ENCODE results near the gene MTMR2. TPM values are rescaled to one million over a fixed set of nuclear protein-coding genes. Genes with fewer than 3 reads are reported as not detected.

MTMR2 gene
- total and polyA plus RNA-seq, 2 donors (not counting 1 experiment from before 2014, with no cell fraction given) = 4.8 to 15.4 TPM

DNA sequence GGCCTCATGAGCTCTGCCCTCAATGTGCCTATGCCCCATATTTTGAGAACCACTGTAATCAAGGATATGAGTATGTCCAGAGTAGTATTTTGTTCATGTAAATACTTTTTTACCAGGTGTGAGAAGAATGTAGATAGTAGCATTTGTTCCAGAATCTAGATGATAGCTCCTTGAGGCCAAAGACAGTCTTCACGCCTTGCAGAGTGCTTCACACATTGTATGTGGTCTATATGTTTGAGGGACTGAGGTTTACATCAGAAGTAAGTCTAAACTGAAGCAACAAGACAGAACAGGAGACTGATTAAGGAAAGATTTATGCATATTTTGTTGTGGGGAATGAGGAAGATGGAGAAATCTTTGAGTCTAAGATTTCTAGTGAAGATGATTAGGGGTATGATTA lies 121.1 kb downstream of the MTMR2 start:
- Histone ChIP-seq H3K27ac (ENCODE audit: low read length in 2 of 2) (no peak overlapping the region), H3K4me1 (ENCODE audit: control insufficient read depth in 2 of 2, insufficient read depth in 2 of 2, low read length in 2 of 2) (no peaks in the 10 kb centered on the region), H3K36me3 (replicated peaks in 1 of 2; ENCODE audit: control extremely low read depth in 1 of 2, control insufficient read depth in 1 of 2, extremely low read depth in 1 of 2, insufficient read depth in 2 of 2, low read length in 1 of 2) (peaks cover 11 to 39% of the 10 kb centered on the region in 2 experiments), H3K27me3 (replicated peaks in 1 of 4; ENCODE audit: control extremely low read depth in 1 of 4, control insufficient read depth in 3 of 4, insufficient read depth in 4 of 4, low read length in 3 of 4) (no peaks in the 10 kb centered on the region), H2AFZ (ENCODE audit: insufficient read depth, low read depth, low read length, poor library complexity, severe bottlenecking) (no peak overlapping the region), H3K79me2 (ENCODE audit: control insufficient read depth, insufficient read depth, low read length) (peaks cover 2% of the 10 kb centered on the region), H4K20me1 (ENCODE audit: control insufficient read depth, insufficient read depth, low read length, poor library complexity, severe bottlenecking) (no peaks in the 10 kb centered on the region), H3K9ac (ENCODE audit: low read length) (no peak overlapping the region), H3K4me3 (ENCODE audit: control extremely low read depth in 1 of 5, extremely low read depth in 1 of 5, insufficient read depth in 1 of 5, low read depth in 2 of 5, low read length in 4 of 5) (no peak overlapping the region), H3K9me3 (ENCODE audit: control extremely low read depth in 1 of 3, control insufficient read depth in 2 of 3, insufficient read depth in 1 of 3, low read length in 2 of 3) (no peaks in the 10 kb centered on the region), H3K4me2 (replicated peaks; ENCODE audit: low read depth, low read length, poor library complexity, severe bottlenecking) (no peak overlapping the region)
- no peak for TF ChIP-seq EZH2 (IDR thresholded peaks at IDR 0.05; ENCODE audit: borderline replicate concordance, insufficient read depth, low read depth, low read length, poor library complexity, severe bottlenecking)
- TF ChIP-seq, protein P1, sequence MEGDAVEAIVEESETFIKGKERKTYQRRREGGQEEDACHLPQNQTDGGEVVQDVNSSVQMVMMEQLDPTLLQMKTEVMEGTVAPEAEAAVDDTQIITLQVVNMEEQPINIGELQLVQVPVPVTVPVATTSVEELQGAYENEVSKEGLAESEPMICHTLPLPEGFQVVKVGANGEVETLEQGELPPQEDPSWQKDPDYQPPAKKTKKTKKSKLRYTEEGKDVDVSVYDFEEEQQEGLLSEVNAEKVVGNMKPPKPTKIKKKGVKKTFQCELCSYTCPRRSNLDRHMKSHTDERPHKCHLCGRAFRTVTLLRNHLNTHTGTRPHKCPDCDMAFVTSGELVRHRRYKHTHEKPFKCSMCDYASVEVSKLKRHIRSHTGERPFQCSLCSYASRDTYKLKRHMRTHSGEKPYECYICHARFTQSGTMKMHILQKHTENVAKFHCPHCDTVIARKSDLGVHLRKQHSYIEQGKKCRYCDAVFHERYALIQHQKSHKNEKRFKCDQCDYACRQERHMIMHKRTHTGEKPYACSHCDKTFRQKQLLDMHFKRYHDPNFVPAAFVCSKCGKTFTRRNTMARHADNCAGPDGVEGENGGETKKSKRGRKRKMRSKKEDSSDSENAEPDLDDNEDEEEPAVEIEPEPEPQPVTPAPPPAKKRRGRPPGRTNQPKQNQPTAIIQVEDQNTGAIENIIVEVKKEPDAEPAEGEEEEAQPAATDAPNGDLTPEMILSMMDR (IDR thresholded peaks at IDR 0.05) = no peak
- 100% methylated on average over 1 of the region's 1 CpG for WGBS (ENCODE audit: insufficient coverage)
- POLR2A ChIA-PET = no interaction called here
- no peak for DNase-seq
- CTCF ChIA-PET = no interaction called here
- H3K9me3 Mint-ChIP-seq (ENCODE audit: insufficient read depth) = no peaks in the 10 kb centered on the region
- H3K27me3 Mint-ChIP-seq = no peaks in the 10 kb centered on the region
- H3K27ac Mint-ChIP-seq = no peak overlapping the region
- intact Hi-C loops (cut with micrococcal nuclease) = no loop called here
- ATAC-seq (ENCODE audit: low read depth) = no peak
- peaks cover 2% of the 10 kb centered on the region for H3K4me1 Mint-ChIP-seq
- H3K4me3 Mint-ChIP-seq = no peak overlapping the region

DNA sequence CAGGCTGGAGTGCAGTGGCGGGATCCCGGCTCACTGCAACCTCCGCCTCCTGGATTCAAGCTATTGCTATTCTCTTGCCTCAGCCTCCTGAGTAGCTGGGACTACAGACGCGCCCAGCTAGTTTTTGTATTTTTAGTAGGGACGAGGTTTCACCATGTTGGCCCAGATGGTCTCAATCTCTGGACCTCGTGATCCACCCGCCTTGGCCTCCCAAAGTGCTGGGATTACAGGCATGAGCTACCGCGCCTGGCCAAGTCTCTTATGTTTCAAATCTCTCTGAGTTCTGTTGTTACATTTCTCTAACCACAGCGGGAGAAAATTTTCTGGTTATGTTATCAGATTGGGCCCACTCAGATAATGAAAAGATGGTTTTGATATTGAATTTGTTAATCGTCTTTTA lies 123.5 kb downstream of the MTMR2 start:
- no peaks in the 10 kb centered on the region for H3K9me3 ChIP-seq (ENCODE audit: control extremely low read depth in 1 of 3, control insufficient read depth in 2 of 3, insufficient read depth in 1 of 3, low read length in 2 of 3)
- Mint-ChIP-seq H3K27ac (no peak overlapping the region), H3K4me1 (peaks cover 6% of the 10 kb centered on the region), H3K27me3 (no peaks in the 10 kb centered on the region), H3K4me3 (no peak overlapping the region), H3K9me3 (ENCODE audit: insufficient read depth) (no peaks in the 10 kb centered on the region)
- peaks cover 25% of the 10 kb centered on the region for H3K79me2 ChIP-seq (ENCODE audit: control insufficient read depth, insufficient read depth, low read length)
- H3K9ac ChIP-seq (ENCODE audit: low read length) = no peak overlapping the region
- ChIA-PET POLR2A (no interaction called here), CTCF (interaction anchor here (0.8 kb wide), 1 partner anchor 663 kb away, joined by 4 read pairs; no protein-coding TSS in a partner anchor)
- DNase-seq = no peak
- H4K20me1 ChIP-seq (ENCODE audit: control insufficient read depth, insufficient read depth, low read length, poor library complexity, severe bottlenecking) = peaks cover 11% of the 10 kb centered on the region
- TF ChIP-seq, protein P1 (IDR thresholded peaks at IDR 0.05) = no peak
- no peak for TF ChIP-seq EZH2 (IDR thresholded peaks at IDR 0.05; ENCODE audit: borderline replicate concordance, insufficient read depth, low read depth, low read length, poor library complexity, severe bottlenecking)
- no peak overlapping the region for H2AFZ ChIP-seq (ENCODE audit: insufficient read depth, low read depth, low read length, poor library complexity, severe bottlenecking)
- no peak overlapping the region for H3K27ac ChIP-seq (ENCODE audit: low read length in 2 of 2)
- intact Hi-C loops (cut with micrococcal nuclease) = no loop called here
- 100% methylated on average over 1 of the region's 12 CpGs for WGBS (ENCODE audit: insufficient coverage)
- H3K36me3 ChIP-seq (replicated peaks in 1 of 2; ENCODE audit: control extremely low read depth in 1 of 2, control insufficient read depth in 1 of 2, extremely low read depth in 1 of 2, insufficient read depth in 2 of 2, low read length in 1 of 2) = peaks cover 11 to 39% of the 10 kb centered on the region in 2 experiments
- no peak for ATAC-seq (ENCODE audit: low read depth)
- H3K4me3 ChIP-seq (ENCODE audit: control extremely low read depth in 1 of 5, extremely low read depth in 1 of 5, insufficient read depth in 1 of 5, low read depth in 2 of 5, low read length in 4 of 5) = no peak overlapping the region
- no peaks in the 10 kb centered on the region for H3K27me3 ChIP-seq (replicated peaks in 1 of 4; ENCODE audit: control extremely low read depth in 1 of 4, control insufficient read depth in 3 of 4, insufficient read depth in 4 of 4, low read length in 3 of 4)
- no peaks in the 10 kb centered on the region for H3K4me1 ChIP-seq (ENCODE audit: control insufficient read depth in 2 of 2, insufficient read depth in 2 of 2, low read length in 2 of 2)
- no peak overlapping the region for H3K4me2 ChIP-seq (replicated peaks; ENCODE audit: low read depth, low read length, poor library complexity, severe bottlenecking)

All from B cell (primary cell).